ENCODE measurements around the gene ZNF771. TPM values are rescaled to one million over a fixed set of nuclear protein-coding genes. Genes with fewer than 3 reads are reported as not detected.

The ZNF771 gene
- total and polyA plus RNA-seq, 9 of the 15 experiments (the other 6 are each of a cell fraction or from before 2014, with no cell fraction given): 1.5 to 12.6 (median 4.4) TPM

- no peak for TF ChIP-seq RERE (CRISPR knock-in tag; IDR thresholded peaks at IDR 0.05; ENCODE audit: borderline replicate concordance)
- TF ChIP-seq CCNT2 (IDR thresholded peaks at IDR 0.05; ENCODE audit: borderline replicate concordance, extremely low read depth, insufficient read length, low read depth, low read length): no peak
- TF ChIP-seq ZNF695 (CRISPR knock-in tag; IDR thresholded peaks at IDR 0.05): no peak
- peak; percentile 55 for TF ChIP-seq NELFE (IDR thresholded peaks at IDR 0.05; ENCODE audit: insufficient read depth, insufficient read length)
- no peak for TF ChIP-seq ZFPM2 (CRISPR knock-in tag; IDR thresholded peaks at IDR 0.05)
- TF ChIP-seq TCFL5 (CRISPR knock-in tag; conservative IDR thresholded peaks at IDR 0.05): no peak
- no peak for TF ChIP-seq PATZ1 (CRISPR knock-in tag; IDR thresholded peaks at IDR 0.05; ENCODE audit: borderline replicate concordance)
- no peak for TF ChIP-seq PTRF (tag; IDR thresholded peaks at IDR 0.05)
- peak; percentile 98 for TF ChIP-seq POLR2A (conservative IDR thresholded peaks at IDR 0.05)
- no peak for TF ChIP-seq DNMT1 (IDR thresholded peaks at IDR 0.05)
- TF ChIP-seq MTA3 (IDR thresholded peaks at IDR 0.05; ENCODE audit: borderline replicate concordance): peak; percentile 100
- TF ChIP-seq ZNF23 (CRISPR knock-in tag; IDR thresholded peaks at IDR 0.05): no peak
- no peak for TF ChIP-seq IFI16 (CRISPR knock-in tag; IDR thresholded peaks at IDR 0.05)
- TF ChIP-seq WHSC1 (IDR thresholded peaks at IDR 0.05; ENCODE audit: low read length): no peak
- TF ChIP-seq ZFX (CRISPR knock-in tag; IDR thresholded peaks at IDR 0.05): peak; percentile 98
- peak; percentile 90; the same call in 1 of the 2 replicates for TF ChIP-seq MBD1 (CRISPR knock-in tag; IDR thresholded peaks at IDR 0.05)
- no peak for TF ChIP-seq PHTF2 (CRISPR knock-in tag; IDR thresholded peaks at IDR 0.05)
- no peak for TF ChIP-seq FOXP1 (CRISPR knock-in tag; IDR thresholded peaks at IDR 0.05)
- no peak for TF ChIP-seq BRF1 (IDR thresholded peaks at IDR 0.05; ENCODE audit: borderline replicate concordance, extremely low read depth, insufficient read length)
Measured at GRCh38 chr16:30445408-30446202, 38.2 kb downstream of the ZNF771 start, which contains the start of gene SEPHS2 (continued).

All from K562 (cell line).